Body of pancreas (tissue), 4 donors: ENCODE results near the gene MUSTN1. TPM values are rescaled to one million over a fixed set of nuclear protein-coding genes. Genes with fewer than 3 reads are reported as not detected.

Experiments
- ATAC-seq: fragments of 150-250 bp; one replicate; pipeline ENCODE4 v1.9.1; 2016
- DNase-seq, 4 donors: peaks; one replicate each; pipeline ENCODE4 v3.0.0-alpha.2; 2019
- H3K27ac ChIP-seq, 4 donors: fragments of 200-600 bp; sonication (generic); 1 replicate in 3 of 4; 2 replicates in 1 of 4; pipeline versions ENCODE4 v1.5.1 to v1.6.1; 2016 to 2019; ENCODE audit warnings: mild to moderate bottlenecking in 1 of 4, mixed read lengths in 1 of 4, moderate library complexity in 1 of 4
- H3K27me3 ChIP-seq, 2 donors: fragments of 200-600 bp; sonication (generic); one replicate each; pipeline ENCODE4 v1.6.0; 2016; ENCODE audit warnings: mild to moderate bottlenecking in 1 of 2
- H3K36me3 ChIP-seq, 2 donors: fragments of 200-600 bp; sonication (generic); replicated peaks in 1 of 2; 2 replicates each; pipeline ENCODE4 v1.5.1; 2016; ENCODE audit warnings: low read depth in 2 of 2; ENCODE audit not compliant: insufficient read depth in 1 of 2
- H3K4me1 ChIP-seq: fragments of 200-600 bp; sonication (generic); one replicate; pipeline ENCODE4 v1.6.0; 2016
- H3K4me3 ChIP-seq, 2 donors: fragments of 200-600 bp; sonication (generic); 1 replicate in 1 of 2; 2 replicates in 1 of 2; pipeline ENCODE4 v1.5.1; 2016 to 2019
- H3K9me3 ChIP-seq, 3 donors: fragments of 200-600 bp; sonication (generic); 1 replicate in 2 of 3; 2 replicates in 1 of 3; pipeline ENCODE4 v1.5.1; 2016
- POLR2A ChIP-seq, 3 donors: fragments of 450-650 bp; IDR thresholded peaks; one replicate each; pipeline ENCODE4 v1.6.1; 2016; ENCODE audit warnings: antibody characterized with exemption in 3 of 3, mild to moderate bottlenecking in 2 of 3
- WGBS, 2 donors: methylation state at CpG; one replicate each; pipeline ENCODE4 v1.1.5; 2017; 5-methylcytosine and 5-hydroxymethylcytosine counted together
- intact Hi-C: fragments of 100-400 bp; cut with DNase I; formaldehyde crosslinking; loops from one replicate; pipeline ENCODE4 v1.15.1; 2023
- microRNA-seq, 2 donors: library from miRNA; unstranded; fragments of <30 nt; microRNA quantifications; one replicate each; pipeline ENCODE4, GENCODE V29; 2016; ENCODE audit warnings: borderline number of aligned reads in 2 of 2, borderline replicate concordance in 2 of 2
- small RNA-seq: library from RNA; depleted of rRNA; stranded (forward); fragments of <200 nt; gene quantifications from one replicate; pipeline ENCODE3, GENCODE V24; 2016
- total RNA-seq, 2 donors: library from RNA; depleted of rRNA; stranded (reverse); fragments of >200 nt; gene quantifications; one replicate each; pipeline ENCODE4 v1.1.0, GENCODE V29; 2016
- TF ChIP-seq, protein P1 (sequence below), 7 experiments: fragments of 450-650 bp in 4 of 7; fragments of 200-600 bp in 3 of 7; sonication (generic) in 3 of 7; IDR thresholded peaks; one replicate each; pipeline ENCODE4 v1.5.1; 2016 to 2019; ENCODE audit warnings: antibody characterized with exemption in 7 of 7

MUSTN1 gene
- total RNA-seq, 2 donors from 2014 or later: 3.9 TPM; not detected in 1

DNA sequence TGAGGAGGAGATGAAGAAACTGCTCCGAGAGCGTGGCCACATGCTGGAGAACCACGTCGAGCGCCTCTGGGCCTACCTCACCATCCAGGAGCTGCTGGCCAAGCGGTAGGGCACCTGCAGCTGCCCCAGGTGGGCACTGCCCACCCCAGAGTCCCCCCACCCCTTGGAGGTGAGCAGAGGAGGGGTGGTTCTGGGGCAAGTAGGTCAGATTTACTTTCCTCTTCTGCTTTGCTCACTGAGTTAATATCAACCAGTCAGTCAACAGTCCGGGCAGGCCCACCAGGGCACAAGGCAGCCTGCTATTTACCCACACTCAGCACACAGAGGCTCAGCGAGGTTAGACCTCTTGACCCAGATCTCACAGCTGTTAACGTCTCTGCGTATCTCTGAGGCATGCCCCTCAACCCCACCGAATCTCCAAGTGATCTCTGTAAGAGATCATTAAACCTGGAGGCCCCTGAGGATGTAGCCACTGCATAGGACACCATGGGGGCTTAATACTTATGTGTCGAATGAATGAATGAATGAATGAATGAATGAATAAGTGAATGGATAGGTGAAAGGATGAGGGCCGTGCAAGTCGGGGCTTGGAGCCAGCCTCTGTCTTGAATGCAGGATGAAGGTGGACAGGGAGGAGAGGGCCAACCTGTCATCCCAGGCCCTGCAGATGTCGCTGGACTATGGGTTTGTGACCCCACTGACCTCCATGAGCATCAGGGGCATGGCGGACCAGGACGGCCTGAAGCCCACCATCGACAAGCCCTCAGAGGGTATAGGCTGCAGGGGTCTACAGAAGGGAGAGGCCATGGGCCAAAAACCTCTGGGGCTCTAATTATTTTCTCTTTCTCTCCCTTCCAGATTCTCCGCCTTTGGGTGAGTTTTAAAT, 48.2 kb downstream of the MUSTN1 start:
- 71 to 77% methylated on average over 19 of the region's 19 CpGs for WGBS, 2 donors
- H3K36me3 ChIP-seq: no peaks in the 10 kb centered on the region
- no peaks in the 10 kb centered on the region for H3K9me3 ChIP-seq
- no peaks in the 10 kb centered on the region for H3K4me1 ChIP-seq
- no peak for ATAC-seq
- no peak overlapping the region for H3K4me3 ChIP-seq
- H3K27ac ChIP-seq: no peak overlapping the region
- no peak for DNase-seq
- TF ChIP-seq POLR2A (IDR thresholded peaks at IDR 0.05): no peak
- TF ChIP-seq, protein P1, sequence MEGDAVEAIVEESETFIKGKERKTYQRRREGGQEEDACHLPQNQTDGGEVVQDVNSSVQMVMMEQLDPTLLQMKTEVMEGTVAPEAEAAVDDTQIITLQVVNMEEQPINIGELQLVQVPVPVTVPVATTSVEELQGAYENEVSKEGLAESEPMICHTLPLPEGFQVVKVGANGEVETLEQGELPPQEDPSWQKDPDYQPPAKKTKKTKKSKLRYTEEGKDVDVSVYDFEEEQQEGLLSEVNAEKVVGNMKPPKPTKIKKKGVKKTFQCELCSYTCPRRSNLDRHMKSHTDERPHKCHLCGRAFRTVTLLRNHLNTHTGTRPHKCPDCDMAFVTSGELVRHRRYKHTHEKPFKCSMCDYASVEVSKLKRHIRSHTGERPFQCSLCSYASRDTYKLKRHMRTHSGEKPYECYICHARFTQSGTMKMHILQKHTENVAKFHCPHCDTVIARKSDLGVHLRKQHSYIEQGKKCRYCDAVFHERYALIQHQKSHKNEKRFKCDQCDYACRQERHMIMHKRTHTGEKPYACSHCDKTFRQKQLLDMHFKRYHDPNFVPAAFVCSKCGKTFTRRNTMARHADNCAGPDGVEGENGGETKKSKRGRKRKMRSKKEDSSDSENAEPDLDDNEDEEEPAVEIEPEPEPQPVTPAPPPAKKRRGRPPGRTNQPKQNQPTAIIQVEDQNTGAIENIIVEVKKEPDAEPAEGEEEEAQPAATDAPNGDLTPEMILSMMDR (IDR thresholded peaks at IDR 0.05): no peak
- intact Hi-C loops: no loop called here
- H3K27me3 ChIP-seq: no peaks in the 10 kb centered on the region

DNA sequence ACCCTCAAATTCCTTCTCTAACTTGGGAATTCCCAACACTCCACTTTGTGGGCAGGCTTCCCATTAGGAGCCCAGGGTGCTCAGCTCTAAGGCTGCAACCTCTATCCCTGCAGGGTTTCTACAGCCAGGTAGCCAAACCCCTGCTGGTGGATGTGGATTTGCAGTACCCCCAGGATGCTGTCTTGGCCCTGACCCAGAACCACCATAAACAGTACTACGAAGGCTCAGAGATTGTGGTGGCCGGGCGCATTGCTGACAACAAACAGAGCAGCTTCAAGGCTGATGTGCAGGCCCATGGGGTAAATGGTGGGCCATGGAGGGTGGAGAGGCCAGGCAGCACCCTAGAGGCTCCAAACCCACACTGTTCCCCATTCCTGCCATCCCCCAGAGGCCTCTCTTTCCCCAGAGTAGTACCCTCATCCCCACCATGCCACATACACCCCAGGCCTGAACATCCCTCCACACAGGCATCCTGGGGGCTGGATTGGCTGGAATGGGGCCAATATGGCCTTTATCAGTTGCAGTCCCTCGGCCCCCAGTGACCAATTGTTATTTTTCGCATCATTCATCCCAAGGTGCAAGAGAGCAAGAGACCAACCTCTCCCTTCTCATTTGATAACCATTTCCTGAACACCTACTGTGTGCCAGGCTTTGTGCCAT, 49.8 kb downstream of the MUSTN1 start:
- intact Hi-C loops: no loop called here
- no peaks in the 10 kb centered on the region for H3K36me3 ChIP-seq
- H3K4me1 ChIP-seq: no peaks in the 10 kb centered on the region
- H3K9me3 ChIP-seq: no peaks in the 10 kb centered on the region
- DNase-seq: peak in 1 of 4 donors; percentile 6
- no peaks in the 10 kb centered on the region for H3K27me3 ChIP-seq
- no peak for TF ChIP-seq POLR2A (IDR thresholded peaks at IDR 0.05)
- TF ChIP-seq, protein P1 (IDR thresholded peaks at IDR 0.05): no peak
- no peak overlapping the region for H3K4me3 ChIP-seq
- 62 to 90% methylated on average over 5 of the region's 5 CpGs for WGBS, 2 donors
- no peak for ATAC-seq
- no peak overlapping the region for H3K27ac ChIP-seq

DNA sequence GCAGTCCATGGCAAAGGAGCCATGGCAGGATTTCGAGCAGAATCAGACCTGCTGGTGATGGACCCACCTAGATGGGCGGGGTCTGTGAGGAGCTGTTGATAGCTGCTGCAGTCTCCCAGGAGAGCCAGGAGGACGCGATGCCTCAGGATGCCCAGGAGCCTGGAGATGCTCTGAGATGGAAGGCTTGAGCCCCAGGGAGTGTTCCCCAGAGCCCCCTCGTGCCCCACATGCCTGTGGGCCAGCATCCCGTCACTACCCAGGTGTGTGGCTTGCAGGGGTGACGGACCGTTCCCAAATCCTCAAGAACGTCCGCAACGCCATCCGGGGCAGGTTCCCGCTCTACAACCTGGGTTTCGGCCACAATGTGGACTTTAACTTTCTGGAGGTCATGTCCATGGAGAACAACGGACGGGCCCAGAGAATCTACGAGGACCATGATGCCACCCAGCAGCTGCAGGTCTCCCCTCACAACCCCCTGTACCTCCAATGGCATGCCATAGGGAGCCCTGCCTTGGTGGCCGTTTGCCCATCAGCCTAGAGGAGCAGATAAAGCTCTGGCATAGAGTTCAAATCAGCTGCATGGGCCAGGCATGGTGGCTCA, 50.7 kb downstream of the MUSTN1 start:
- H3K4me1 ChIP-seq: no peaks in the 10 kb centered on the region
- no peak overlapping the region for H3K4me3 ChIP-seq
- no peaks in the 10 kb centered on the region for H3K27me3 ChIP-seq
- H3K27ac ChIP-seq: no peak overlapping the region
- no peaks in the 10 kb centered on the region for H3K36me3 ChIP-seq
- intact Hi-C loops: no loop called here
- no peak for TF ChIP-seq POLR2A (IDR thresholded peaks at IDR 0.05)
- TF ChIP-seq, protein P1 (IDR thresholded peaks at IDR 0.05): no peak
- peak in 2 of 4 donors; percentile 4 to 6 for DNase-seq
- ATAC-seq: no peak
- H3K9me3 ChIP-seq: no peaks in the 10 kb centered on the region
- WGBS, 2 donors: 75 to 87% methylated on average over 10 to 18 of the region's 18 CpGs

DNA sequence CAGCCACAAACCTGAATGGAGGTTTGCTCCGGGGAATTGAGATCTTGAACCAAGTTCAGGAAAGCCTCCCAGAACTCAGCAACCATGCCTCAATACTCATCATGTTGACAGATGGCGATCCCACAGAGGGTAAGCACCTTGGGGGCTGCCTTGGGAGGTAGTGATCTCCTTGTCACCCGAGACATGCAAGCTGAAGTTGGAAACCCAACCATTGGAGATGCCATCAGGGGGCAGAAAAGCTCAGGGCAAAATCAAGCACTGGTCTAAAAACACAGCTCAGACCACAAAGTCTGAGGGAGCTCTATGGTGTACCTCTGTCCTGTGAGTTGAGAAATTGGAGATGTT, 51.6 kb downstream of the MUSTN1 start:
- Histone ChIP-seq H3K27ac (no peak overlapping the region), H3K4me3 (no peak overlapping the region), H3K9me3 (no peaks in the 10 kb centered on the region), H3K4me1 (no peaks in the 10 kb centered on the region), H3K27me3 (no peaks in the 10 kb centered on the region), H3K36me3 (no peaks in the 10 kb centered on the region)
- WGBS, 2 donors: 82% methylated on average over 3 of the region's 3 CpGs; no CpG with 5 or more reads in 1 of the 2 donors
- intact Hi-C loops: no loop called here
- ATAC-seq: no peak
- no peak for TF ChIP-seq POLR2A (IDR thresholded peaks at IDR 0.05)
- TF ChIP-seq, protein P1 (IDR thresholded peaks at IDR 0.05): no peak
- DNase-seq: peak in 1 of 4 donors; percentile 1

Small RNA genes lying within 50 kb of the gene (microRNA-seq; reads per million reads assigned to microRNA genes)
- gene MIR8064: 0 reads per million in 2 donors

Small RNA genes lying within 50 kb of the gene (small RNA-seq; reads per million reads assigned to genes)
- gene MIR8064 (not detected), gene MUSTN1 (not detected)

Other genes with a start within 250 kb of the MUSTN1 start
- gene PBRM1, start 149.1 kb downstream of the MUSTN1 start, total RNA-seq: 10 to 100 TPM; 62.3 to 72.8 TPM
- 100 to 1,000 TPM in 1 of 2 donors, 10 to 100 TPM in 1; 46.2 to 122 TPM for gene GNL3, start 149.0 kb downstream of the MUSTN1 start, total RNA-seq
- 10 to 100 TPM; 43.8 to 92.0 TPM for gene GLT8D1, start 129.2 kb downstream of the MUSTN1 start, total RNA-seq
- 10 to 100 TPM; 33.0 to 59.9 TPM for gene SPCS1, start 128.9 kb downstream of the MUSTN1 start, total RNA-seq
- 10 to 100 TPM; 10.1 to 73.2 TPM for gene NEK4, start 64.1 kb downstream of the MUSTN1 start, total RNA-seq
- gene ITIH1, start 57.4 kb downstream of the MUSTN1 start, total RNA-seq: 1 to 10 TPM in 1 of 2 donors, not detected in 1; 4.4 TPM
- 1 to 10 TPM in 1 of 2 donors, not detected in 1; 1.6 TPM for gene ITIH3, start 40.2 kb downstream of the MUSTN1 start, total RNA-seq
- gene ITIH4, start 4.3 kb downstream of the MUSTN1 start, total RNA-seq: 10 to 100 TPM; 60.7 to 86.7 TPM
- gene STIMATE, start 62.5 kb upstream of the MUSTN1 start, total RNA-seq: 10 to 100 TPM; 13.0 to 63.0 TPM
- 10 to 100 TPM in 1 of 2 donors, 1 to 10 TPM in 1; 6.9 to 17.6 TPM for gene SFMBT1, start 211.1 kb upstream of the MUSTN1 start, total RNA-seq